ENCODE results near the gene LIN7A. TPM values are rescaled to one million over a fixed set of nuclear protein-coding genes. Genes with fewer than 3 reads are reported as not detected.
"Not testable (repeated sequence)": the region's sequence is repeated elsewhere in the genome, so short reads cannot be mapped to it uniquely, and the experiment has no call there.

LIN7A gene
- total RNA-seq, 2 experiments from 2014 or later, result not detected

DNA sequence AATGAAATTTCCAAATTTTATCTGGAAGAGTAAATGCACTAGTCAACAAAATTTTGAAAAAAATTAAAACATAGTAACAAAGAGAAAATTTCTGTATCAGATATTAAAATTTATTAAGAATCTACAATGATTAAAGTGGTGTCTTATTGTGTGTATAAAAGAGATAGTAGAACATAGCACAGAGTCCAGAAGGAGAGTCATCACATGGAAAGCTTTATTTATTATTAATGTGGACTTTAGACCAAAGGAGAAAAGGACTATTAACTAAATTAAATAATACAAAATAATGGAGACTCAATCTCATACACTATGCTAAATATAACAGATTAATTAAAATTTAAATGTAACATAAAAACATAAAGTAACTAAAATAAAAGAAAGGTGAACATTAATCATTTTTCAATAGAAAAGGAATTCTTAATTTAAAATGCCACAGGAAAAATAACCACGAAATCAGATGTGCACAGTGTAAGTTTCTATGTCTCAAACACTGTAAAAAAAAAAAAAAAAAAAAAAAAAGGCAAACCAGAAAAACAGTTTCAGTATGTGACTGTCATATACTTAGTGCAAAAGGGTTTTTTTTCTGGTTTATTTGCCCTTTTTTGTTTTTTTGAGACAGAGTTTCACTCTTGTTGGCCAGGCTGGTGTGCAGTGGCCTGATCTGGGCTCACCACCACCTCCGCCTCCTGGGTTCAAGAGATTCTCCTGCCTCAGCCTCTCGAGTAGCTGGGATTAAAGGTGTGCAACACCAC lies 125.6 kb downstream of the LIN7A start:
- Mint-ChIP-seq H3K27ac (no peak overlapping the region), H3K36me3 (no peaks in the 10 kb centered on the region)

DNA sequence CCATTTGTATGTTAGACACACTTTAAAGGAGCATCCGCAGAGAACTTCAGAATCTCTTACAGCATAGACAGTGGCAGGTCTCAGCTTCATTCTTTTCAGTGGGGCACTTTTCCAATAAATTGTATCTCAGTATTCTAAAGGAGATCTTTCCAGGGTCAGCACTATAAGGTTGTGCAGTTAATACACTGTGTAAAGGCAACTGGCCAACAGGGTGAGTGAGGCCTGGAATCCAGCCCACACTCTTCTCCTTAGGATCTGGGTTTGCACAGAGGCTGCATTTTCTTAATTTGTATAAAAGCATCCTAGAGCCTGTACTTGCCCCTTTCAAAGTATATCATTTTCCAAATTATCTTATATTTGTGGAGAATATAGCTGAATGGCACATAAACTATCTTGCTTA lies 126.9 kb downstream of the LIN7A start:
- Mint-ChIP-seq H3K4me1 (ENCODE audit: low read depth) (no peaks in the 10 kb centered on the region), H3K27me3 (no peaks in the 10 kb centered on the region), H3K36me3 (no peaks in the 10 kb centered on the region), H3K9me3 (no peaks in the 10 kb centered on the region), H3K4me3 (no peak overlapping the region), H3K27ac (no peak overlapping the region)
- intact Hi-C loops (cut with micrococcal nuclease), result no loop called here
- ChIA-PET CTCF (no interaction called here), POLR2A (no interaction called here)
- DNase-seq, result no peak

More for the DNA sequence above, 125.6 kb downstream of the LIN7A start:
- intact Hi-C loops (cut with micrococcal nuclease), result no loop called here
- Mint-ChIP-seq H3K9me3 (no peaks in the 10 kb centered on the region), H3K27me3 (no peaks in the 10 kb centered on the region), H3K4me3 (no peak overlapping the region), H3K4me1 (ENCODE audit: low read depth) (no peaks in the 10 kb centered on the region)
- DNase-seq, result no peak
- ChIA-PET POLR2A (no interaction called here), CTCF (no interaction called here)

DNA sequence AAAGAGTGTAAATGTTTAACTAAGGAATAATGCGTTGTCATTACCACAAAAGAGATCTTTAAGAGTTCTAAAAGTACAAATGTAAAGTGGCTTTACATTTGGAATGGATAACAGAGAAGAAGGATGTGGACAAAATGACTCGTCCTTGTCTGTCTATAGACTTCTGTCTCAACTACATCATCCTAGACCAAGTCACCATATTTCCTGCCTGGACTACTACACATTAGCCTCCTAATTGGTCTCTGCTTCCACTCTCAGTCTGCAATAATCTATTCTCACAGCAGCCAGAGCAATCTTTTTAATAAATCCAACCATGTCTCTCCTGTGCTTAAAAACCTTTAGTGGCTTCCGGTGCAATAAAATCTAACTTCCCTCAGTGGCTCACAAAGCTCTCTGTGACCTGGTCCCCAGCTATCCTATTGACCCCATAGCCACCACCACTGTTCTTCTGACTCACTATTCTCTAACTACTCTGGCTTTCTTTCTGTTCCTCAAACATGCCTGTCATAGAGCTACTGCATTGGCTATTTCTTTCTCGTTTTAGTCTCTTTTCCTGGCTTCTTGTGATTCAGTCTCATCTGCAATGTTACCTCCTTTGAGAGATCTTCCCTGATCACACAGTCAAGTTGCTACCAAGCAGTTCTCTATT lies 130.0 kb downstream of the LIN7A start:
- Mint-ChIP-seq H3K4me1 (ENCODE audit: low read depth) (no peaks in the 10 kb centered on the region), H3K27ac (no peak overlapping the region), H3K36me3 (no peaks in the 10 kb centered on the region), H3K4me3 (no peak overlapping the region), H3K9me3 (peaks cover 2% of the 10 kb centered on the region), H3K27me3 (no peaks in the 10 kb centered on the region)
- DNase-seq, result no peak
- ChIA-PET CTCF (no interaction called here), POLR2A (no interaction called here)
- intact Hi-C loops (cut with micrococcal nuclease), result no loop called here

DNA sequence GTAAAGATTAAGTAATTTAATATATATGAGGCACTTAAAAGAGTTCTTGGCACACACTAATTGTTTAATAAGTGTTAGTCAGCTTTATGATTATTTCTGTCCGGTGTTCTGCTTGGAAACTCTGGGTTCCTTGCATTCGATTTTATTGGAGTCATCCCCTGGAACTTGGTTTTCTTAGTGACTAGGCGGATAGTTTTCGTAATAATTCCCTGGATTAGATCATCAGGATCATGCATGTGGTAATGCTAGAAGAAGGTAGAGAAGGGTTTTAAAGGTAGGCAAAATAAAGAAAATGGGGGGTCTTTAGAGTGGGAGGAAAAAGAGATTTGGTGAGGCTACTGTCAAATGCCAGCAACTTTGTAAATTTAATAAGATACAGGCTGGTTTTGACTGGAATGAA lies 132.6 kb downstream of the LIN7A start:
- CTCF ChIA-PET, result no interaction called here

DNA sequence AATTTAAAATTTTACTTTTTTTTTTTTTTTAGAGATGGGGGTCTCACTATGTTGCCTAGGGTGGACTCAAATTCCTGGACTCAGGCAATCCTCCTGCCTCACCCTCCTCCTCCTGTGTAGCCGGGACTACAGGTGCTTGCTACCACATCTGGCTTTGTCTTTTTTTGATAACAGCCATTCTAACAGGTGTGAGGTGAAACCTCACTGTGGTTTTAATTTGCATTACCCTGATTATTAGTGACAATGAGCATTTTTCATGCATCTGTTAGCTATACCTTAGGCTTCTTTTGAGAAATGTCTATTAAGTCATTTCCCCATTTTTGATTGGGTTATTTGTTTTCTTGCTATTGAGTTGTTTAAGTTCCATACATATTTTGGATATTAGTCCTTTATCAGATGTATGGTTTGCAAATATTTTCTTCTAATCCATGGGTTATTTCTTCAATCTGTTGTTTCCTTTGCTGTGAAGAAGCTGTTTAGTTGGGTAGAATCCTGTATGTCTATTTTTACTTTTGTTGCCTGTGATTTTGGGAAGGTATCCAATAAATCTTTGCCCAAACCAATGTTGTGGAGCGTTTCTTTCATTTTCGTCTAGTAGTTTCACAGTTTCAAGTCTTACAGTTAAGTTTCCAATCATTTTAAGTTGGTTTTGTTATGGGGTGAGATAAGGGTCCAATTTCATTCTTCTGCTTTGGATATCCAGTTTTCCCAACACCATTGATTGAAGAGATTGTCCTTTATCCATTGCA lies 134.9 kb downstream of the LIN7A start:
- no peak overlapping the region for H3K4me3 Mint-ChIP-seq
- no peaks in the 10 kb centered on the region for H3K36me3 Mint-ChIP-seq
- CTCF ChIA-PET, result no interaction called here
- H3K27ac Mint-ChIP-seq, result no peak overlapping the region
- no peaks in the 10 kb centered on the region for H3K27me3 Mint-ChIP-seq
- H3K4me1 Mint-ChIP-seq (ENCODE audit: low read depth), result no peaks in the 10 kb centered on the region
- intact Hi-C loops (cut with micrococcal nuclease), result no loop called here
- H3K9me3 Mint-ChIP-seq, result peaks cover 5% of the 10 kb centered on the region
- POLR2A ChIA-PET, result no interaction called here
- DNase-seq, result no peak

More for the DNA sequence above, 132.6 kb downstream of the LIN7A start:
- intact Hi-C loops (cut with micrococcal nuclease), result no loop called here
- H3K4me1 Mint-ChIP-seq (ENCODE audit: low read depth), result no peaks in the 10 kb centered on the region
- H3K9me3 Mint-ChIP-seq, result peaks cover 5% of the 10 kb centered on the region
- no peak overlapping the region for H3K4me3 Mint-ChIP-seq
- no peaks in the 10 kb centered on the region for H3K36me3 Mint-ChIP-seq
- H3K27ac Mint-ChIP-seq, result no peak overlapping the region
- no peak for DNase-seq
- POLR2A ChIA-PET, result no interaction called here
- H3K27me3 Mint-ChIP-seq, result no peaks in the 10 kb centered on the region

DNA sequence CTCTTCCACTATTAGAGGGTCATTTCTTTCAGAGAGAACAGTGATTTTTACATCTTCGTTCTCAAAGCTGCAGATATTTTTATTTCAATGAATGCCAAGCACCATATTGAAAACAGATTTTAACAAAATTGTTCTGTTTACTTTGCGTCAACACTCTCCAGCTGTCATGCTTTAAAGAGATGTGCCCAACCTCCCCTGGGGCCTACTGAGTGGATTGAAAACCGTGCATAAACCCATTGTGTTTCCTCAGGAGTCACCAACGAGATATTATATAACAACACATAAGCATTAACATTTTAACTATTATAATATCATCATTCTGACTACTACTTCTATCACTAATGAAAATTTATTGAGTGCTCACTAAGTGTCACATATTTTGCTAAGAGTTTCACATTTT lies 139.5 kb downstream of the LIN7A start:
- Mint-ChIP-seq H3K4me1 (ENCODE audit: low read depth) (no peaks in the 10 kb centered on the region), H3K36me3 (no peaks in the 10 kb centered on the region), H3K9me3 (peaks cover 3% of the 10 kb centered on the region), H3K27me3 (no peaks in the 10 kb centered on the region), H3K4me3 (no peak overlapping the region), H3K27ac (no peak overlapping the region)
- POLR2A ChIA-PET, result no interaction called here
- CTCF ChIA-PET, result no interaction called here
- no peak for DNase-seq
- intact Hi-C loops (cut with micrococcal nuclease), result no loop called here

DNA sequence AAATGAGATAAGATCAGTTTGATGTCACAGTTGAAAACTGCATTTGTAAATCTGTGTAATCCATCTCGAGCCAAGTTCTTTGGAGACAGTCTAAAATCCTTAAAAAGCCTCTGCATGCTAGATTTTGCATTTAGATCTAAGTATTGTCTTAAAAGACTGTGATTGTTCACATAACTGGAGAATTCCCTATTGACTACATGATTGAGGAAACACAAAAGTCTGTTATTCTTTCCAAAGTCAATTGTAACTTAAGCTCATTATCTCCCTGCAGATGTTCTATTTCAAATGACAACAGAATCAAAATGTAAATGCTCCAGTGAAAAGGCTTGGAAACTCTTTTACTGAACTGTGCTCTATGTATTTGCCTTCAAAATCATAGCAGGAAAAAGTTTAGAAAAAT lies 143.2 kb downstream of the LIN7A start:
- intact Hi-C loops (cut with micrococcal nuclease), result no loop called here
- Mint-ChIP-seq H3K36me3 (no peaks in the 10 kb centered on the region), H3K27me3 (no peaks in the 10 kb centered on the region), H3K4me3 (no peak overlapping the region), H3K27ac (no peak overlapping the region), H3K4me1 (ENCODE audit: low read depth) (no peaks in the 10 kb centered on the region), H3K9me3 (no peaks in the 10 kb centered on the region)
- no peak for DNase-seq
- ChIA-PET POLR2A (no interaction called here), CTCF (no interaction called here)

DNA sequence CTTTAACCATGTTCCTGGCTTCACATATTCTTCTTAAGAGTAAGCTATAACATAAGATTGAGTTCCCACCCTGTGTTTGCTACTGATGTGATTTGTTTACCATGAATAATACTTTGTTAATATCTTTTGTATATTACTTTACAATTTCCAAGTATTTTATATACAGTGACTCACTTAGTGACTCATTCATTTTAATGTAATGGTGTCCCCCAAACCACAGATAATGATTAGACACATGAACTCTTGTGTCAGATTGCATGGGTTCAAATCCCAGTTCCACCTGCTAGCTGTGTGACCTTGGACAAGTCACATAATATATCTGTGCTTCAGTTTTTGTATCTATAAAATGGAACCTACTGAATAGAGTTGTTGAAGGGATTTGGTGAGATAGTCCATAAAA lies 144.9 kb downstream of the LIN7A start:
- Mint-ChIP-seq H3K4me3 (no peak overlapping the region), H3K4me1 (ENCODE audit: low read depth) (no peaks in the 10 kb centered on the region), H3K27ac (no peak overlapping the region), H3K36me3 (no peaks in the 10 kb centered on the region), H3K27me3 (no peaks in the 10 kb centered on the region), H3K9me3 (no peaks in the 10 kb centered on the region)
- ChIA-PET CTCF (no interaction called here), POLR2A (no interaction called here)
- DNase-seq, result no peak
- intact Hi-C loops (cut with micrococcal nuclease), result no loop called here

DNA sequence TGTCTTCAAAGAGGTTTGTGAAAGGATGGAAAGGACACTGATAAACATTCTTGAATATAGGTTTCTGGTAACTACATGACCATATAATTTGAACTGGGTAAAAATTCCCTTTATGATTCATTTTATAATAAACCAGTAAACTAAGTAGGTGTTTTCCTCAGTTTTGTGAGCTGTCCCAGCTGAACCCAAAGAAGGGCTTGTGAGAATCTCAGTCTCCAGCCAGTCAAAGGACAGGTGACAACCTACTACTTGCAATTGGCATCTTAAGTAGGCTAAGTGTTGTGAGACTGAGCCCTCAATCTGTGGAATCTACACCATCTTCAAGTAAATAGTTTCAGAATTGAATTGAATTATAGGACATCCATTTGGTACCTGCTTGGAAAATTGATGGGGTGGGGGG lies 145.9 kb downstream of the LIN7A start:
- Mint-ChIP-seq H3K36me3 (no peaks in the 10 kb centered on the region), H3K27ac (no peak overlapping the region), H3K27me3 (no peaks in the 10 kb centered on the region), H3K4me1 (ENCODE audit: low read depth) (no peaks in the 10 kb centered on the region), H3K4me3 (no peak overlapping the region), H3K9me3 (no peaks in the 10 kb centered on the region)
- DNase-seq, result no peak
- intact Hi-C loops (cut with micrococcal nuclease), result no loop called here
- ChIA-PET CTCF (no interaction called here), POLR2A (no interaction called here)

DNA sequence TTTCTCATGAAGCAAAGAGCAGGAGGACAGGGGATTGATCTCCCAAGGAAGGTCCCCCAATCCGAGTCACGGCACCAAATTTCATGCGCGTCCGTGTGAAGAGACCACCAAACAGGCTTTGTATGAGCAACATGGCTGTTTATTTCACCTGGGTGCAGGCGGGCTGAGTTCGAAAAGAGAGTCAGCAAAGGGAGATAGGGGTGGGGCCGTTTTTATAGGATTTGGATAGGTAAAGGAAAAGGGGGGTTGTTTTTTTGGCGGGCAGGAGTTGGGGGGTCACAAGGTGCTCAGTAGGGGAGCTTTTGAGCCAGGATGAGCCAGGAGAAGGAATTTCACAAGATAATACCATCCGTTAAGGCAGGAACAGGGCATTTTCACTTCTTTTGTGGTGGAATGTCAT lies 149.3 kb downstream of the LIN7A start:
- intact Hi-C loops (cut with micrococcal nuclease); H3K4me3 Mint-ChIP-seq; H3K4me1 Mint-ChIP-seq (ENCODE audit: low read depth); H3K9me3 Mint-ChIP-seq; H3K27me3 Mint-ChIP-seq; POLR2A ChIA-PET; H3K36me3 Mint-ChIP-seq; H3K27ac Mint-ChIP-seq; DNase-seq: not testable (repeated sequence)
- CTCF ChIA-PET, result interaction anchor here (0.6 kb wide), 1 partner anchor 264 kb away, joined by 3 read pairs; no protein-coding TSS in a partner anchor

DNA sequence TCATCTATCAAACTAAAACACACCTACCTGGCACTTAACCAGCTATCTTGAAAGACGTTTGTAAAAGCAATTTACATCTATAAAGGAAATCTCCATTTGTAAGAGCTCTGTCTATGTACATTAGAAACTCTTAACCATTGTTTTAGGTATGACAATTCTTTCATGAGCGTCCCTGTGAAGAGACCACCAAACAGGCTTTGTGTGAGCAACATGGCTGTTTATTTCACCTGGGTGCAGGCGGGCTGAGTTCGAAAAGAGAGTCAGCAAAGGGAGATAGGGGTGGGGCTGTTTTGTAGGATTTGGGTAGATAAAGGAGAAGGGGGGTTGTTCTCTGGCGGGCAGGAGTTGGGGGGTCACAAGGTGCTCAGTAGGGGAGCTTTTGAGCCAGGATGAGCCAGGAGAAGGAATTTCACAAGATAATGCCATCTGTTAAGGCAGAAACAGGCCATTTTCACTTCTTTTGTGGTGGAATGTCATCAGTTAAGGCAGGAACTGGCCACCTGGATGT lies 154.7 kb downstream of the LIN7A start:
- H3K27ac Mint-ChIP-seq; intact Hi-C loops (cut with micrococcal nuclease); H3K27me3 Mint-ChIP-seq; CTCF ChIA-PET; H3K4me3 Mint-ChIP-seq; POLR2A ChIA-PET; H3K9me3 Mint-ChIP-seq; H3K4me1 Mint-ChIP-seq (ENCODE audit: low read depth); H3K36me3 Mint-ChIP-seq; DNase-seq: not testable (repeated sequence)

DNA sequence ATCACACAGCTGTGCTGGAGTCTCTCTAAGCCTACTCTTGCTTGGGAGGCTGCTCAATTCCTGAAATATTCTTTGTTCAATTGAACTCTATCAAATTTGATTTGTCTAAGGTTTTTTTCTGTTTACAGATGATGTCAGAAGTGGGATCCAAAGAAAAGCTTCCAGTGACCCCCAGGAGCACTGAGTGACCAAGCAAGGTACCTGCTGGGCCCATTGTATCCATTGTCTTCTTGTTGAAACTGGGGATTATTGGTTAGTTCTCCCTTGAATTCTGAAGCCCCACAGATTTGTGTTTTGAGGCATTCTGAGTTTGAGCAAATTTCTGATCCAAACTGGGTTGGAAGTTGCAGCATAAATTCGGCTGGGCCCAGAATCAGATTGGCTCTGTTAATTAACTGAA lies 156.4 kb downstream of the LIN7A start:
- ChIA-PET POLR2A (no interaction called here), CTCF (no interaction called here)
- no peak overlapping the region for H3K27ac Mint-ChIP-seq
- H3K9me3 Mint-ChIP-seq, result peaks cover 9% of the 10 kb centered on the region
- DNase-seq, result no peak
- intact Hi-C loops (cut with micrococcal nuclease), result no loop called here
- no peaks in the 10 kb centered on the region for H3K27me3 Mint-ChIP-seq
- H3K4me1 Mint-ChIP-seq (ENCODE audit: low read depth), result peaks cover 3% of the 10 kb centered on the region
- H3K36me3 Mint-ChIP-seq, result no peaks in the 10 kb centered on the region
- H3K4me3 Mint-ChIP-seq, result no peak overlapping the region

DNA sequence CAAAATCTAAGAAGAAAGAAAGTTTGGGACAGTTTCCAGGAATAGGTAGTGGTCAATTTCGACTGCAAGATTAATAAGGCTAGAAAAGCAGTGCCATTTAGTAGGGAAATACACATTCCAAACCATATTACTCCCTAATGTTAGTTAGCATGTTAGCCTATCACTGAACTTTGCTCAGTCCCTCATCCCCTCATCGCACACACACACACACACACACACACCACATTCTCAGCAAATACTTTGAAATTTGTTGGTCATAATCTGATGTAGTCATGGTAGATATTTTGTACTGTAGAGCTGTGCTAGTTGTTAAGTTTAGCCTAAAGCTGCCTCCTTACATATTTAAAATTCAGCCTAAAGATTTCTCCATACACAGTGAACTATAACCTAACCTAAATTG lies 157.0 kb downstream of the LIN7A start:
- Mint-ChIP-seq H3K9me3 (peaks cover 9% of the 10 kb centered on the region), H3K4me1 (ENCODE audit: low read depth) (peaks cover 3% of the 10 kb centered on the region), H3K4me3 (no peak overlapping the region), H3K27me3 (no peaks in the 10 kb centered on the region), H3K36me3 (no peaks in the 10 kb centered on the region), H3K27ac (no peak overlapping the region)
- DNase-seq, result no peak
- ChIA-PET POLR2A (no interaction called here), CTCF (no interaction called here)
- intact Hi-C loops (cut with micrococcal nuclease), result no loop called here

All from activated CD4-positive, alpha-beta memory T cell treated with anti-CD3 and anti-CD28 coated beads for 36 hours (primary cell).